ENCODE results near the gene HAAO.

DNA sequence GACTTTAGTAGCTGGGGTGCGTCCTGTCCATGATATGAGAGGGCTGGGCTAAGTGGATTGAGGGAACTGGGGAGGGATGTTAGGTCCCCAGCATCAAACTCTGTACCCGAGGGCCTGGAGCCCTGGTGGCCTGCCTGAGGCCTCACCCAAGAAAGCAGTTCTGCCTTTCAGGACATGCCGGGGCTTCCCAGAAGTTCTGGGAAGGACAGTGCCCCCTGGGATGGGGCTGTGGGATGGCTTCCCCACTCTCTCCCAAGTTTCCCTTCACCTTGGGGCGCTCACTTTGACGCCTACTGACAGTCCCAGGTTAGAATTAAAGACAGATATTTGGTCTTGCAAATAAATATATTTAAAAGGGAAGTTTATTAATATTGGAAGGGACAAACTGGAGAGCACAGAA, 30.2 kb downstream of the HAAO start:
- TF ChIP-seq EZH2phosphoT487 (IDR thresholded peaks at IDR 0.05; ENCODE audit: low read depth), result no peak
- TF ChIP-seq, protein P1, sequence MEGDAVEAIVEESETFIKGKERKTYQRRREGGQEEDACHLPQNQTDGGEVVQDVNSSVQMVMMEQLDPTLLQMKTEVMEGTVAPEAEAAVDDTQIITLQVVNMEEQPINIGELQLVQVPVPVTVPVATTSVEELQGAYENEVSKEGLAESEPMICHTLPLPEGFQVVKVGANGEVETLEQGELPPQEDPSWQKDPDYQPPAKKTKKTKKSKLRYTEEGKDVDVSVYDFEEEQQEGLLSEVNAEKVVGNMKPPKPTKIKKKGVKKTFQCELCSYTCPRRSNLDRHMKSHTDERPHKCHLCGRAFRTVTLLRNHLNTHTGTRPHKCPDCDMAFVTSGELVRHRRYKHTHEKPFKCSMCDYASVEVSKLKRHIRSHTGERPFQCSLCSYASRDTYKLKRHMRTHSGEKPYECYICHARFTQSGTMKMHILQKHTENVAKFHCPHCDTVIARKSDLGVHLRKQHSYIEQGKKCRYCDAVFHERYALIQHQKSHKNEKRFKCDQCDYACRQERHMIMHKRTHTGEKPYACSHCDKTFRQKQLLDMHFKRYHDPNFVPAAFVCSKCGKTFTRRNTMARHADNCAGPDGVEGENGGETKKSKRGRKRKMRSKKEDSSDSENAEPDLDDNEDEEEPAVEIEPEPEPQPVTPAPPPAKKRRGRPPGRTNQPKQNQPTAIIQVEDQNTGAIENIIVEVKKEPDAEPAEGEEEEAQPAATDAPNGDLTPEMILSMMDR (IDR thresholded peaks at IDR 0.05; ENCODE audit: low read depth, low read length), result no peak
